ENCODE results near the gene DCP1B.
"Not testable (repeated sequence)": the region's sequence is repeated elsewhere in the genome, so short reads cannot be mapped to it uniquely, and the experiment has no call there.

DCP1B gene

GRCh38 chr12:1974812-1975211 lies 29.4 kb downstream of the DCP1B start:
- no peak for DNase-seq (ENCODE audit: low read depth)

- DNase-seq (ENCODE audit: low read depth): no peak
These were observed 31.4 kb downstream of the DCP1B start for GRCh38 chr12:1972856-1973317.

- DNase-seq (ENCODE audit: low read depth): no peak
These were observed 32.0 kb downstream of the DCP1B start for GRCh38 chr12:1972260-1972659.

- DNase-seq (ENCODE audit: low read depth): no peak
These were observed 33.8 kb downstream of the DCP1B start for GRCh38 chr12:1970331-1970900.

- no peak for DNase-seq (ENCODE audit: low read depth)
These were observed 37.6 kb downstream of the DCP1B start for GRCh38 chr12:1966561-1967226.

GRCh38 chr12:1965916-1966315 lies 38.3 kb downstream of the DCP1B start:
- DNase-seq (ENCODE audit: low read depth): no peak

GRCh38 chr12:1962051-1963020 lies 41.9 kb downstream of the DCP1B start:
- DNase-seq (ENCODE audit: low read depth): no peak

- DNase-seq (ENCODE audit: low read depth): no peak
These were observed 47.5 kb downstream of the DCP1B start for GRCh38 chr12:1956716-1957115.

GRCh38 chr12:1949771-1950470 lies 54.3 kb downstream of the DCP1B start:
- no peak for DNase-seq (ENCODE audit: low read depth)

GRCh38 chr12:1948883-1949282 lies 55.4 kb downstream of the DCP1B start:
- no peak for DNase-seq (ENCODE audit: low read depth)

GRCh38 chr12:1947081-1947480 lies 57.2 kb downstream of the DCP1B start:
- DNase-seq (ENCODE audit: low read depth): no peak

GRCh38 chr12:1946296-1946695 lies 58.0 kb downstream of the DCP1B start:
- DNase-seq (ENCODE audit: low read depth): no peak

- DNase-seq (ENCODE audit: low read depth): not testable (repeated sequence)
These were observed 58.8 kb downstream of the DCP1B start for GRCh38 chr12:1945502-1945901.

- DNase-seq (ENCODE audit: low read depth): peak; percentile 88
These were observed 64.3 kb downstream of the DCP1B start for GRCh38 chr12:1939801-1940607.

GRCh38 chr12:1939331-1939730 lies 64.9 kb downstream of the DCP1B start:
- DNase-seq (ENCODE audit: low read depth): no peak

GRCh38 chr12:1937481-1938224 lies 66.6 kb downstream of the DCP1B start:
- no peak for DNase-seq (ENCODE audit: low read depth)

GRCh38 chr12:1936406-1937320 lies 67.6 kb downstream of the DCP1B start:
- DNase-seq (ENCODE audit: low read depth): no peak

GRCh38 chr12:1935700-1936378 lies 68.4 kb downstream of the DCP1B start:
- DNase-seq (ENCODE audit: low read depth): no peak

- DNase-seq (ENCODE audit: low read depth): no peak
These were observed 69.0 kb downstream of the DCP1B start for GRCh38 chr12:1935242-1935641.
